ENCODE results near the gene MOV10L1.

DNA sequence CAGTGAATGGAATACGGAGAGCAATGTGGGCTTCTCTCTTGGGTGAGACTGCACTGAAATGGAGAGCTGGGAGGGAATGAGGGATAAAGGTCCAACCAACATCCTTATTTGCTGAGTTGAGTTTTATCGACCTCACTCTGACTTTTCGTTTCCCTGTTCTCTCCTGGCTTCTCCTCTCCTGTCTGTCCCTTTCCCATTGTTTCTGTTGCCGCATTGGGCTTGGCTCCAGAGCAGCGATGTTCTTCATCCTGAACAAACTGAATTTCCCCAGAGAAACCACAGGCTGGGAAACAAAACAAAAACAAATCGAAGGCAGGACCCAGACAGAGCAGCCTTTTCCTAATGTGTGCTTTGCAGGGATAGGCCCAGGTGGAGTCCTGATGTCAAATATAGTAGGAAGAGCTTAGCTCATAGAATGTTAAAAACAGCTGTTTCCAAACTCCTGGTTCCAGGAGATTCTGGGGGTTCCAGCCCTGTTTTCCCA lies 30.0 kb downstream of the MOV10L1 start:
- TF ChIP-seq, protein P1, sequence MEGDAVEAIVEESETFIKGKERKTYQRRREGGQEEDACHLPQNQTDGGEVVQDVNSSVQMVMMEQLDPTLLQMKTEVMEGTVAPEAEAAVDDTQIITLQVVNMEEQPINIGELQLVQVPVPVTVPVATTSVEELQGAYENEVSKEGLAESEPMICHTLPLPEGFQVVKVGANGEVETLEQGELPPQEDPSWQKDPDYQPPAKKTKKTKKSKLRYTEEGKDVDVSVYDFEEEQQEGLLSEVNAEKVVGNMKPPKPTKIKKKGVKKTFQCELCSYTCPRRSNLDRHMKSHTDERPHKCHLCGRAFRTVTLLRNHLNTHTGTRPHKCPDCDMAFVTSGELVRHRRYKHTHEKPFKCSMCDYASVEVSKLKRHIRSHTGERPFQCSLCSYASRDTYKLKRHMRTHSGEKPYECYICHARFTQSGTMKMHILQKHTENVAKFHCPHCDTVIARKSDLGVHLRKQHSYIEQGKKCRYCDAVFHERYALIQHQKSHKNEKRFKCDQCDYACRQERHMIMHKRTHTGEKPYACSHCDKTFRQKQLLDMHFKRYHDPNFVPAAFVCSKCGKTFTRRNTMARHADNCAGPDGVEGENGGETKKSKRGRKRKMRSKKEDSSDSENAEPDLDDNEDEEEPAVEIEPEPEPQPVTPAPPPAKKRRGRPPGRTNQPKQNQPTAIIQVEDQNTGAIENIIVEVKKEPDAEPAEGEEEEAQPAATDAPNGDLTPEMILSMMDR (conservative IDR thresholded peaks at IDR 0.05; ENCODE audit: low read depth, low read length), result no peak
- no peak for TF ChIP-seq EZH2 (IDR thresholded peaks at IDR 0.05; ENCODE audit: borderline replicate concordance, low read depth, low read length, poor library complexity, severe bottlenecking)
